Measurements from ENCODE around the gene SEPTIN2.
"Not testable (repeated sequence)": the region's sequence is repeated elsewhere in the genome, so short reads cannot be mapped to it uniquely, and the experiment has no call there.

The SEPTIN2 gene

DNA sequence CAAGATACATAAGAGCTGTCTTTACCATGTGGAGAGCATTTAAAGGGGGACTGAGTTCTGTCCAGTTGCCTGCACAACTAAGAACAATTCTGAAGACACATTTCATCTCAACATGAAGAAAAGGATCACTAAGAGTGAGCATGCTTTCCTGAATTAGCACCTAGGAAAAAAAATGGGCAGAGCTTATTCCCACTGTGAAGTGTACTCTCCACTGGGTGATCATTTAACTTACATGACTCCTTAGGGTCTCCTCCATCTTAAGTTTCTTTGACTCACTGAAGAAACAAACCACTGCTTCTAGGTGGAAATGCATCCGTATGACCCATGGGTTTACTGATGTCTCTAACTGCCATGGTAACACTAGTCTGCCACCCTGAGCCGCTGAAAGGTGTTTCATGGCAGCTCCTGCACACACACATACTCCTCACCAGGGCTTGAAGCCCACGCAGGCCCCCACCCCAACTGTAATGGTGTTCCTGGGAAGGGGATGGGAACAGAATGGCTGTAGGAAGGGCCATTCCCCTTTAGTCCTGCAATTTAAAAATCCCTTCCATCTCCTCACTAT, 27.3 kb upstream of the SEPTIN2 start:
- DNase-seq, result no peak

GRCh38 chr2:241289053-241289452, 26.7 kb upstream of the SEPTIN2 start:
- DNase-seq, result no peak

GRCh38 chr2:241289597-241289996, 26.1 kb upstream of the SEPTIN2 start:
- no peak for DNase-seq

DNA sequence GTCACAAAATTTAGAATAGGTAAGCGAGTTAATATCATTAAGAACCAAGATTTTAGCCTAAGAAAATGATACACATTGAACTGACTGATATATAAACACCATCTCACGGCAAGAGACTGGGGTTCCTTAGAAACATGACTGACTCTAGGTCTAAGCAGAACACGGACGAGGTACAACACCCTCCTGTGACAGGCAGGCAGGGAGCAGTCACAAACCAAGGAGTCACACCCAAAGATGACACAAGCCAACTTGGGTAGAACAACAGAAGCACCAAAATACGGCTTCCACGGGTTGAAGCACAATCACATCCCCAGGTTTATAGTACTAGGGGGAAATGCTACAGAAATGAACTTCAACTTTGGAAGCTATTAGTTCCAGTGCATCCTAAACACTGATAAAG, 24.6 kb upstream of the SEPTIN2 start:
- no peak for DNase-seq

GRCh38 chr2:241291977-241292376, 23.7 kb upstream of the SEPTIN2 start:
- DNase-seq, result no peak

DNA sequence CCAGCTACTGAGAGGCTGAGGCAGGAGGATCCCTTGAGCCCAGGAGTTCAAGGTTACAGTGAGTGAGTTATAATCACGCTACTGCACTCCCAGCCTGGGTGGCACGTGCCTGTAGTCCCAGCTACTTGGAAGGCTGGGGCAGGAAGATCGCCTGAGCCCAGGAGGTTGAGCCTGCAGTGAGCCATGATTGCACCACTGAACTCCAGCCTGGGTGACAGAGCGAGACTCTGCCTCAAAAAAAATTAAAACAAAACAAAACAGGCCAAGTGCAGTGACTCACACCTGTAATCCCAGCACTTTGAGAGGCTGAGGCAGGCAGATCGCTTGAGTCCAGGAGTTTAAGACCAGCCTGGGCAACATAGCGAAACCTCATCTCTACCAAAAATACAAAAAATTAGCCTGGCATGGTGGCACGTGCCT, 22.3 kb upstream of the SEPTIN2 start:
- not testable (repeated sequence) for DNase-seq

GRCh38 chr2:241295326-241296095, 20.2 kb upstream of the SEPTIN2 start:
- DNase-seq, result no peak

DNA sequence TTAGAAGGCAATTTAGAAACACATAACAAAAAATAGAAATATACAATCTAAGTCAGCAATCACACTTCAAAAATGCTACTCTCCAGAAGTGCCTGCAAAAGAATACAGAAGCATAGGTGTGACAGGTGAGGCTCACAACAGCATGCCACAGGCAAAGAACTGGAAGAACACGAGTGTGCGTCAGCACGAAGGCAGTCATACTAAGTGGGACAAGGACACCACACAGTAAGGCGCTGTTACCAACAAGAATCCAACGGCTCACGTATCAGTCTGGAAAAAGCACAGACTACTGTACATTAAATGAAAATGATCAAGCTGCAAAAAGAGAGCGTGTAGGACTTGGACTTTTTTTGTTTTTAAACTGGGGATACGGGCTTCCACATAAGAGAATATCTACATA, 19.0 kb upstream of the SEPTIN2 start:
- DNase-seq, result no peak

- no peak for DNase-seq
Observed at GRCh38 chr2:241298673-241299072, 17.1 kb upstream of the SEPTIN2 start.

DNA sequence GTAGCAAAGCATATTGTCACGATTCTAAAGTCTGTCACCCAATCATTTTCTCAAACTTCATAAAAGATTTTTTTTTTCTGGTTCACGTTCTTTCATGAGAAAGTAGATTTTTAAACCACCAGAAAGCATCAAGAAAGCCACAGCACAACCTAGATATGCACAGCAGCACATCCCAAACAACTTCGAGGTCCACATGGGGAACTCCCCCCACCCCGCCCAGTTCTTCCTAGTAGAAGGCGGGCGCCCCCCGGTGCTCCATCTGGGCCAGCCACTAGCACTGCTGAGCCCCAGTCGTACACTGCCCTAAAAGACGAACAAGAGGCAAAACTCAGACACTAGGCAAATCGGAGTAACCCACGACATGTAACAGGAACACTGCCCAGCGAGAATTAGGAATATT, 15.7 kb upstream of the SEPTIN2 start:
- no peak for DNase-seq

DNA sequence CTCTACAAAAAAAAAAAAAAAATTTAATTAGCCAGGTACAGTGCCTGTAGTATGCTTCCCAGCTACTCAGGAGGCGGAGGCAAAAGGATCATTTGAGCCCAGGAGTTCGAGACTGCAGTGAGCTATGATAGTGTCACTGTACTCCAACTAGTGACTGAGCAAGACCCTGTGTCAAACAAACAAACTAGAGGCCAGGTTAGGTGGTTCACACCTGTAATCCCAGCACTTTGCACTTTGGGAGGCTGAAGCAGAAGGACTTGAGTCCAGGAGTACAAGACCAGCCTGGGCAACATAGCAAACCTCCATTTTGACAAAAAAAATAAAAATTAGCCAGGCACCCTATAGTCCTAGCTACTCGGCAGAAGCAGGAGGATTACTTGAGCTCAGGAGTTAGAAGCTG, 13.6 kb upstream of the SEPTIN2 start:
- DNase-seq, result no peak

GRCh38 chr2:241302759-241303651, 12.7 kb upstream of the SEPTIN2 start:
- DNase-seq, result no peak

- DNase-seq, result no peak
Observed at GRCh38 chr2:241304039-241304670, 11.6 kb upstream of the SEPTIN2 start.

- DNase-seq, result no peak
Observed at GRCh38 chr2:241307055-241307454, 8.7 kb upstream of the SEPTIN2 start.

- no peak for DNase-seq
Observed at GRCh38 chr2:241308267-241308666, 7.5 kb upstream of the SEPTIN2 start.

DNA sequence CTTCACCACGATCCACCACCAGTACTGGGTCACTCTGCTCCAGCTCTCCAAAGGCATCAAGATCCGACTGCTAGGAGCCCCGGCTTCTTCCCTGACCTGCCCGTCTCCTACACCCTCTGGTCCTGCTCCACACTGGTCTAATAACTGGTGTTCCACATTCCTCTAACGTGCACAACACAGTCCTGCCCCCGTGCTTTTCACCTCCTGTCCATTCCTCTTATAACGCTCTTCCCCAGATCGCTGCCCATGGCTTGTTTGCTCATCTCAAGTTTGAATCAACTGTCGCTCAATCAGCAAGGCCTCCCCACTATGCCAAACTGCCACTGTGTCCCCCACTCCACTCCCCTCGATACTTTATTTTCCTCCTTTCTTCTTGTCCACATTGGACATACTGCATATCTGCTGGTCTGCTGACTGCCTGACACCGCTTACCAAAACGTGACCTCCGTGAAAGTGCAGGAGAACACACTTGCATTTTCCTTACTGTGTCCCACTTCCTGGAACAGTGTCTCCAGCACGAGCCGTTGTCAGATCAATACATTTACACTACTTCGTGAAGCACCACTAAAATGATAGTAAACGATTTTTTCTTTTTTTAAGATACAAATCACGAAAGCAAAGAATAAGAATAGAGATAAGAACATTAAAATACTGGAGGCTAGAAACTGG, 6.8 kb upstream of the SEPTIN2 start:
- DNase-seq, result no peak

DNA sequence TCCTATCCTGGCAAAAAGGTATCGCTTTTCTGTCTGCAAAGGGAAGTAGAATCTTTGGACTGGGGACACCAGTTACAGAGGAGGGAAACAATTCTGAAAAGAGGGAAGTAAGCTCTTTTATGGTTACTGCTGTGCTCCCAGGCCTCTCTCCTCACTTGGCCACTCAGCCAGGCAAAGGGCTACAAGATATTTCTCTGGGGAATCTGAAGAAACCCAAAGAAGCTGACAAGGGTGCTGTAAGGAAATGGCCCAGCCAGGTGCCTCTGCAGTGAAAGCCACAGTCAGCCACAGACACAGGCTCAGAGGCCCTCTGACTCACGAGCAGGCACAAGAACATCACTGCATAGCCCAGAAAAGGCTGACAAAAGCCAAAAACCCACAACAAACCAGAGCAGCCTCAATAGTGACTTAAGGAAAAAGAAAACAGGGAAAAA, 6.0 kb upstream of the SEPTIN2 start:
- DNase-seq, result no peak

DNA sequence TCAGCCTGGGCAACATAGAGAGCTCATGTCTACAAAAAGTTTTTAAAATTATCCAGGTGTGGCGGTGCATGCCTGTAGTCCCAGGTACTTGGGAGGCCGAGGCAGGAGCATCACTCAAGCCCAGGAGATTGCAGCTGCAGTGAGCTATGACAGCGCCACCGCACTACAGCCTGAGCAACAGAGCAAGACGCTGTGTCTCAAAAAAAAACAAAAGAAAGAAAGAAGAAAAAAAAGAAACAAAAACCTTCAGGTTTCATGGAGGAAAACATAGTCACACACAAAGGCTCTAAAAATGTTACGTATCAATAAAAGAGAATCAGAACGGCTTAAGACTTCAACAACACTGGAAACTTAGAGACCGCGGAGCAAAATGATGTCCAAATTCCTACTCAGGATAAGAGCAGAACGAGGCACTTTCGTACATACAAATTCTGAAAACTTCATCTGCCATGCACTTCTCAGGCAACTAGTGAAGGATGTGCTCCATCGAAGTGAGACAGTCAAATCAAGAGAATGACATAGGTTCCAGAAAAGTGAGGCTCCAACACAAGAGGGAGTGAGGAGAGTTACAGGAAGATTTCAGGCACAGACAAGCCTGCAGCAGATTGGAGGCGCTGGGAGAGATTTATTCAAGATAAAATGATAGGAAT, 4.7 kb upstream of the SEPTIN2 start:
- no peak for DNase-seq

DNA sequence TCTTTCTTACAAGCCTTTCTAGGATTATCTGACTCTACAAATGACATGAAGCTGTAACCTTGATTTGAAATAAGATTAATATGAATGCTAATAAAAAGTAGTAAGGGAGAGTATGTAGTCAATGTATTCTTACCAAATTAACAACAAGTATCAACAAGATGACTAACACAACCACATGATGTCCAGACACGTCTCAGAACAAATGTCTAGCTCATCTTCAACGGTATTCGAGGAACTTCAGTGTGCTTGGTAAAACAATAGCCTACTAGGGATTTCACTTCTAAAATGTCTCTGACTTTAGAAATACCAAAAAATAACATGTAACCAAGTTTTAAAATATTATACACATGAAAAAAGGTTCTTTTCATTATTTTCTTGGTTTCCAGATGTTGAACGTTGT, 3.6 kb upstream of the SEPTIN2 start:
- DNase-seq, result no peak

DNA sequence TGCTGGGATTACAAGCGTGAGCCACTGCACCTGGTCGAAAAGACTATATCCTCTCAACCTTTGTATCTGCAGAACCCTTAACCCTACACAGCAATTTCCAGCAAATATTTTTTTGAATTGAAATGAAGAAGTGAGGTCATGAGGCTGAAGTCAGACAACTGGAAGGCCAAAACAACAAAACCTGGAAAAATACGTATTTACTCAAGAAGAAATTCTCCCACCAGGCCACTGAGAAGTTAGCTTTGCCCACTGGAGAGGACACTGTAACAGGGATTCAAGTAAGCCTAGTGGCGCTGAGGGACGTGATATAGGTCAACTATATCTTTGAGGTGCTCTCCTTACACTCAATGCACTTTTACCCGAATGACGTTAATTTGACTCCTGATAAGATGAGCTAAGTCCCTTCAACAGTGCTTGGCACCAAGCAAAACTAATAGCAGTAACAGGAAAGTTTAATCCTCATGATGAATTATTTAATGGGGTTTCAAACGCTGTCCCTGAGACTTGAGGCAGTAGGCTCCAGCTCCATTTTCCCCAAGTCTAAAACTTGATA, 2.1 kb upstream of the SEPTIN2 start:
- DNase-seq, result no peak

DNA sequence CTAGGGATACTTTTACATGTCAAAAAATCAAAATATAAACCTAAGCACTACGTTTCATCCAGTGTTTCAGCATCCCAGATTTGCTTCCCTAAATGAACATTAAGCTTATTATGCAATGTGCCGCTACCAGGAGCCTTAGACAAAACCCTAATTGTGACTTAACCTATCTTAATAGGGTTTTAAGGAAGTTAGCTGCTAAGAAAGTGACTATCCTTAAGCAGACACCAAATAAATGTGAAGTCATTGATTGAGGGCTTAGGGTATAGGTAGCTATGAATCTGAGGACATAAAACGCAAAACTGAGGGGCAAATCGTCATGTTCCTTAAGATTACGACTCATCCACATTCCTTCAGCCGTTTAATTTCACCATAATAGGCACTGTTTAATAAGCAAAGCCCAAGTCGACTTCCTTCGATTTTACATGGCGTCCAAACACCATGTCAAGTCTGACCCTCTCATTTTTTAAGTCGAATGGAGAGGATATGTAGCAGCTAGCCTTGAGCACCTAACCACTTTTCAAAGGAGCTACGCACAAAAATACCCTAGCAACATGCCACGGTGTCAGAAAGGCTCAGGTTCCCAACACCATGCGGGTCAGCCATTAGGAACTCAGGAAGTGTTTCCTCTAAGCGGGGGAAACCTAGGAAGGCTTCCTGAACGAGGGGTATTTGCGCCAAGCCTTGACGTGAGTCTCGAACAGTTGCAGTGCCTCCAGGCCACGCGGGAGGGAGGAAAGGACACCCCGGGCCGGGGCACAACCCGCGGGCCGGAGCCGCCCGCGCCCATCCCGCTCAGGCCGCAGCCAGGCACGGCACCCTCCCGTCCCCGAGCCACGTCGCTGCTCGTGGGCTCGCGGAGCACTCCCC, 1.3 kb upstream of the SEPTIN2 start:
- no peak for DNase-seq

Measured in NCI-H1417 treated with DMSO at 0.1 percent for 48 hours (cell line).